ENCODE data around the gene SPAG4. TPM values are rescaled to one million over a fixed set of nuclear protein-coding genes. Genes with fewer than 3 reads are reported as not detected.

The SPAG4 gene
- total and polyA plus RNA-seq, 10 of the 15 experiments (the other 5 are each of a cell fraction or from before 2014, with no cell fraction given), result 0.90 to 12.5 (median 2.4) TPM

GRCh38 chr20:35664466-35665206 lies 49.0 kb downstream of the SPAG4 start, which contains the start of the genes CPNE1 and RBM12 (continued):
- TF ChIP-seq FOXK2 (IDR thresholded peaks at IDR 0.05) (peak; percentile 89), PKNOX1 (IDR thresholded peaks at IDR 0.05) (no peak), ESRRA (IDR thresholded peaks at IDR 0.05; ENCODE audit: low read length) (no peak), KDM1A (IDR thresholded peaks at IDR 0.05; ENCODE audit: borderline replicate concordance) (no peak), NFYB (IDR thresholded peaks at IDR 0.05; ENCODE audit: insufficient read depth, low read depth, low read length) (no peak), ZNF24 (IDR thresholded peaks at IDR 0.05) (no peak), ELK1 (IDR thresholded peaks at IDR 0.05; ENCODE audit: low read depth, low read length) (peak; percentile 64; the same call in 1 of the 2 replicates), PRDM15 (CRISPR knock-in tag; IDR thresholded peaks at IDR 0.05) (no peak), RCOR1 (conservative IDR thresholded peaks at IDR 0.05; ENCODE audit: low read depth, low read length) (no peak), HSF1 (IDR thresholded peaks at IDR 0.05; ENCODE audit: low read depth, low read length) (no peak), ZBTB4 (CRISPR knock-in tag; IDR thresholded peaks at IDR 0.05) (no peak), ZZZ3 (IDR thresholded peaks at IDR 0.05; ENCODE audit: control insufficient read depth, insufficient read length, low read depth) (no peak), ZNF622 (IDR thresholded peaks at IDR 0.05) (no peak), TCF12 (IDR thresholded peaks at IDR 0.05; ENCODE audit: low read depth, low read length) (no peak; the same call in 1 of the 2 replicates), POLR2AphosphoS2 (IDR thresholded peaks at IDR 0.05; ENCODE audit: low read depth, low read length) (peak; percentile 92), BHLHE40 (IDR thresholded peaks at IDR 0.05; ENCODE audit: borderline replicate concordance in 1 of 2, low read depth in 2 of 2, low read length in 1 of 2) (peak; percentile 37 to 64; a peak in 2 of 4 replicates), NRF1 (conservative IDR thresholded peaks at IDR 0.05; ENCODE audit: low read depth, low read length) (peak; percentile 88), CHD2 (IDR thresholded peaks at IDR 0.05; ENCODE audit: borderline replicate concordance, low read depth, low read length) (peak; percentile 51; the same call in 1 of the 2 replicates)

Data from GM12878 (cell line).